HEK293 (cell line): ENCODE results near the gene TINAGL1.

Source experiments
- BCL11A ChIP-seq: fragments of 450-650 bp; formaldehyde crosslinking; IDR thresholded peaks from 2 replicates; pipeline ENCODE4 v1.5.1; 2016; ENCODE audit warnings: low read depth, missing biosample characterization, missing genetic modification characterization
- MEIS1 ChIP-seq: sonication (generic); formaldehyde crosslinking; IDR thresholded peaks from 2 replicates; pipeline ENCODE4 v1.8.1; 2022; ENCODE audit warnings: missing genetic modification reagents, mild to moderate bottlenecking, borderline replicate concordance
- MYNN ChIP-seq: fragments of 450-650 bp; formaldehyde crosslinking; IDR thresholded peaks from 2 replicates; pipeline ENCODE4 v1.5.1; 2016; ENCODE audit warnings: missing biosample characterization, missing genetic modification characterization, borderline replicate concordance
- ZFP41 ChIP-seq: fragments of 450-650 bp; formaldehyde crosslinking; IDR thresholded peaks from 2 replicates; pipeline ENCODE4 v1.5.1; 2016; ENCODE audit warnings: missing biosample characterization, missing genetic modification characterization, borderline replicate concordance
- ZNF114 ChIP-seq: fragments of 450-650 bp; formaldehyde crosslinking; IDR thresholded peaks from 2 replicates; pipeline ENCODE4 v1.5.0; 2017; ENCODE audit warnings: missing biosample characterization, missing genetic modification characterization
- ZNF175 ChIP-seq: fragments of 450-650 bp; formaldehyde crosslinking; IDR thresholded peaks from 2 replicates; pipeline ENCODE4 v1.5.1; 2016; ENCODE audit warnings: missing biosample characterization, missing genetic modification characterization
- ZNF292 ChIP-seq: fragments of 450-650 bp; formaldehyde crosslinking; IDR thresholded peaks from 2 replicates; pipeline ENCODE4 v1.5.1; 2016; ENCODE audit warnings: low read depth, missing biosample characterization, missing genetic modification characterization, borderline replicate concordance
- ZNF658 ChIP-seq: fragments of 450-650 bp; formaldehyde crosslinking; IDR thresholded peaks from 2 replicates; pipeline ENCODE4; 2016; ENCODE audit warnings: missing biosample characterization, missing genetic modification characterization
- TF ChIP-seq, protein P1 (sequence below): fragments of 450-650 bp; formaldehyde crosslinking; IDR thresholded peaks from 2 replicates; pipeline ENCODE4 v1.5.1; 2016; ENCODE audit warnings: missing biosample characterization, missing genetic modification characterization
- TF ChIP-seq, protein P2 (sequence below): fragments of 450-650 bp; formaldehyde crosslinking; IDR thresholded peaks from 2 replicates; pipeline ENCODE4 v1.5.1; 2016; ENCODE audit warnings: missing biosample characterization, missing genetic modification characterization

DNA sequence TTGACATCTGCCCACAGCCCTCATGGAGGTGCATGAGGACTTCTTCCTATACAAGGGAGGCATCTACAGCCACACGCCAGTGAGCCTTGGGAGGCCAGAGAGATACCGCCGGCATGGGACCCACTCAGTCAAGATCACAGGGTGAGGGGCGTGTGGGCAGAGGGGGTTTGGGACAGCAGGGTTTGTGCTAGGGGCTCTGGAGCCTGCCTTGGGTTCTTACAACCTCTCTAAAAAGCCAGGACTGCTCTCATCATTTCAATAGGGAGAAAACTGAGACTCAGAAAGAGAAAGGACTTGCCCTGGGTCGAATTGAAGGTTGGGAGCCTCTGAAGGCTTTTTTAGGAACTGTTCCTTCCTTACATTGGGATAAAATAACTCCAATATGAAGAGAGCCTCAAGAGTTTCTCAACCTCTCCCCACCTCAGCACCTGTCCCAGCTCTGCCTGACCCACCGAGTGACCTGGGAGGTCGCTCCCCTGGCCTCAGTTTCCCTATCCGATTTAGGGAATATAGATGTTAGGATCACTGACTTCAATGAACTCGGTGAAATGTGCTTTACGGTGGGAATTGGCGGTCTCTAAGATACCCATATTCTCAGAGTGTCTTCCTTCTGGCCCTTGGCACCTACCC lies 9.5 kb downstream of the TINAGL1 start:
- TF ChIP-seq, protein P1, sequence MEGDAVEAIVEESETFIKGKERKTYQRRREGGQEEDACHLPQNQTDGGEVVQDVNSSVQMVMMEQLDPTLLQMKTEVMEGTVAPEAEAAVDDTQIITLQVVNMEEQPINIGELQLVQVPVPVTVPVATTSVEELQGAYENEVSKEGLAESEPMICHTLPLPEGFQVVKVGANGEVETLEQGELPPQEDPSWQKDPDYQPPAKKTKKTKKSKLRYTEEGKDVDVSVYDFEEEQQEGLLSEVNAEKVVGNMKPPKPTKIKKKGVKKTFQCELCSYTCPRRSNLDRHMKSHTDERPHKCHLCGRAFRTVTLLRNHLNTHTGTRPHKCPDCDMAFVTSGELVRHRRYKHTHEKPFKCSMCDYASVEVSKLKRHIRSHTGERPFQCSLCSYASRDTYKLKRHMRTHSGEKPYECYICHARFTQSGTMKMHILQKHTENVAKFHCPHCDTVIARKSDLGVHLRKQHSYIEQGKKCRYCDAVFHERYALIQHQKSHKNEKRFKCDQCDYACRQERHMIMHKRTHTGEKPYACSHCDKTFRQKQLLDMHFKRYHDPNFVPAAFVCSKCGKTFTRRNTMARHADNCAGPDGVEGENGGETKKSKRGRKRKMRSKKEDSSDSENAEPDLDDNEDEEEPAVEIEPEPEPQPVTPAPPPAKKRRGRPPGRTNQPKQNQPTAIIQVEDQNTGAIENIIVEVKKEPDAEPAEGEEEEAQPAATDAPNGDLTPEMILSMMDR (tag by site-specific recombination): no peak
- TF ChIP-seq BCL11A (tag by site-specific recombination) (no peak), ZNF175 (tag by site-specific recombination) (no peak), ZNF292 (tag by site-specific recombination) (no peak), MYNN (tag by site-specific recombination) (no peak), ZNF658 (tag by site-specific recombination) (no peak), ZNF114 (tag by site-specific recombination) (no peak), ZFP41 (tag by site-specific recombination) (no peak), MEIS1 (CRISPR knock-in tag) (no peak)
- TF ChIP-seq, protein P2, sequence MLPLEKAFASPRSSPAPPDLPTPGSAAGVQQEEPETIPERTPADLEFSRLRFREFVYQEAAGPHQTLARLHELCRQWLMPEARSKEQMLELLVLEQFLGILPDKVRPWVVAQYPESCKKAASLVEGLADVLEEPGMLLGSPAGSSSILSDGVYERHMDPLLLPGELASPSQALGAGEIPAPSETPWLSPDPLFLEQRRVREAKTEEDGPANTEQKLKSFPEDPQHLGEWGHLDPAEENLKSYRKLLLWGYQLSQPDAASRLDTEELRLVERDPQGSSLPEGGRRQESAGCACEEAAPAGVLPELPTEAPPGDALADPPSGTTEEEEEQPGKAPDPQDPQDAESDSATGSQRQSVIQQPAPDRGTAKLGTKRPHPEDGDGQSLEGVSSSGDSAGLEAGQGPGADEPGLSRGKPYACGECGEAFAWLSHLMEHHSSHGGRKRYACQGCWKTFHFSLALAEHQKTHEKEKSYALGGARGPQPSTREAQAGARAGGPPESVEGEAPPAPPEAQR (tag by site-specific recombination): no peak
